Stimulated activated CD8-positive, alpha-beta memory T cell treated with anti-CD3 and anti-CD28 coated beads, Interleukin-4, amount 100 ng/mL, for 24 hours (primary cell): Measurements from ENCODE around the gene NR2E3.

Experiments
- DNase-seq: peaks from one replicate; pipeline ENCODE4 v3.0.0-alpha.2; 2020; ENCODE audit warnings: low read depth

The NR2E3 gene

DNA sequence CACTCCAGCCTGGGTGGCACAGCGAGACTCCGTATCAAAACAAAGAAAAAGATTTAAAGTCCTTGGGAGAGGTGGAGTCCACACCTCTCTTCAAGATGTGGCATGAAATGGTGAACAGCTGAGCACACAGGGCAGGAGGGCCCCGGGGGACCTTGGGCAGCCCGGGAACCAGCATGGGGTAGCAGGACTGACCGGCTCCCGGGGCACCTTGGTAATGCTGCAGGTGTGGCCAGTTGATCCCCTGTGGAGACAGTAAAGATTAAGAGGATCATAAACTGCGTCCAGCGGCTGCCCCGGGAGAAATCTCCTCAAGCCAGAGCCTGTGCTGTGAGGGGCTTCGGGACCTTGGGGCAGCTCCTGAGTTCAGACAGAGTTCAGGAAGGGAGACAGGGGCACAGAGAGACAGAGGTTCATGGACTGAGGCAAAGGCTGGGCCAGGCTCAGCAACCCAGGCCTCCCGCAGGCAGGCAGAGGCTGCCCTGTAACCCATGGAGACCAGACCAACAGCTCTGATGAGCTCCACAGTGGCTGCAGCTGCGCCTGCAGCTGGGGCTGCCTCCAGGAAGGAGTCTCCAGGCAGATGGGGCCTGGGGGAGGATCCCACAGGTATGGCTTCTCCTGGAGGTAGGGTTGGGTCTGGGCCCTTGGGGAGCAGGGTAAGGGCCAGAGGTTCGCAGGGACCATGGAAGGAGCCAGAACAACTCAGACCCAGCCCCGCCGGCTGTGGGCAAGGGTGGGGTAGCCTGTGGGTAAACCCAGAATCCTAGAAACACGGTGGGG, at the start of gene NR2E3:
NR2E3 (plus strand) TSS at position 299 of the 780 bp plus-strand sequence; CDS start at position 489, 190 bp downstream.
- DNase-seq, result no peak

GRCh38 chr15:71760852-71761251, 49.5 kb upstream of the NR2E3 start:
- DNase-seq, result no peak

DNA sequence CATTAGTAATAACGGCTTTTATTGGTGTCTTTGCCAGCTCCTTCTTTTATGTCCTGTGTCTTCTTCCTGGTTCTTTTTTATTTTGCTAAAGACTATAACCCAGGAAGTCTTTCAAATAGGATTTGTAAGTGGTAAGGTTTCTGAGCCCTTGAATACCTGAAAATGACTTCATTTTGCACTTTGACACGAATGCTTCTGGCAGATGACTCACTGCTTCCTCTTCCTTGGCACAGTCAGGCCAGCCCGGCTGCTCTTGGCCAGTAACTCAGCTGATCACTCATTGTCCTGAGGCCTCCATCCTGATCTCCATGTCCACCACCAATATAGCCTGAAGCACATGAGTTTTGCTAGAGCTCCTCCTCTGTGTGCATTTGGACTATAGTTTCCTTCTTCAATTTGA, 48.7 kb upstream of the NR2E3 start:
- DNase-seq, result no peak

DNA sequence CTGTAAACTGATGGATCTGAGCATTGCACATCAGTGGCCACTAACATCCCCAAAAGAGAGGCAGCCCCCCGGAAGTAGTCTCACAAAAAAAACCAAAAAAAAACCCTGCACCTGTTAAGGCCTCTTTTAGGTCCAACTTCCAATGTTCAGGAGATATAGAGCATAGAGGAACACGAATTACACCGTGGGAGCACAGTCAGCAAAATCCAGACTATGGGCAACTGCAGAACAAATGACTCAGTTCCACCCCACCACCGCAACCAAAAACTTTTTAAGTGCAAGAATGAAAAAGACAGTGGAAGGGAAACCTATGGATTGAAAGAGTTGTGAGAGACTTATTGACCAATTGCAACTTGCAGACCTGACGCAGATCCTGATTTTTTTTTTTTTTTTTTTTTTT, 42.2 kb upstream of the NR2E3 start:
- no peak for DNase-seq

- no peak for DNase-seq
Observed at GRCh38 chr15:71773206-71773859, 37.0 kb upstream of the NR2E3 start.

DNA sequence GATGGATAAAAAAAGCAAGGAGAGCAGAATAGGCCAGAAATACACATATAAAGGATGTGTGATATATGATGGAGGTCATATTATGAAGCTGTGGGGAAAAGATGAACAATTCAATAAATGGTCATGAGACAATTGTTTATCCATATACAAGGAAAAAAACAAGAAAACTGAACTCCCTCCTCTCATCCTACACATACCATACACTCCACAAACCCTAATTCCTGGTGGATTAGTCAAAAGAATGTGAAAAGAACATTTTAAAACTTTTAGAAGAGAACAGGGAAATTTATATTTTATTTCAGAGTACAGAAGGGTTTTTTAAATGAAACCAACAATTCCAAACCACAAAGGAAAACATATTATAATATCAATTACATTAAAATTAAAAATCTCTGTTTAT, 34.5 kb upstream of the NR2E3 start:
- no peak for DNase-seq

- DNase-seq, result no peak
Observed at GRCh38 chr15:71776304-71776703, 34.0 kb upstream of the NR2E3 start.

- no peak for DNase-seq
Observed at GRCh38 chr15:71777216-71777943, 33.0 kb upstream of the NR2E3 start.

DNA sequence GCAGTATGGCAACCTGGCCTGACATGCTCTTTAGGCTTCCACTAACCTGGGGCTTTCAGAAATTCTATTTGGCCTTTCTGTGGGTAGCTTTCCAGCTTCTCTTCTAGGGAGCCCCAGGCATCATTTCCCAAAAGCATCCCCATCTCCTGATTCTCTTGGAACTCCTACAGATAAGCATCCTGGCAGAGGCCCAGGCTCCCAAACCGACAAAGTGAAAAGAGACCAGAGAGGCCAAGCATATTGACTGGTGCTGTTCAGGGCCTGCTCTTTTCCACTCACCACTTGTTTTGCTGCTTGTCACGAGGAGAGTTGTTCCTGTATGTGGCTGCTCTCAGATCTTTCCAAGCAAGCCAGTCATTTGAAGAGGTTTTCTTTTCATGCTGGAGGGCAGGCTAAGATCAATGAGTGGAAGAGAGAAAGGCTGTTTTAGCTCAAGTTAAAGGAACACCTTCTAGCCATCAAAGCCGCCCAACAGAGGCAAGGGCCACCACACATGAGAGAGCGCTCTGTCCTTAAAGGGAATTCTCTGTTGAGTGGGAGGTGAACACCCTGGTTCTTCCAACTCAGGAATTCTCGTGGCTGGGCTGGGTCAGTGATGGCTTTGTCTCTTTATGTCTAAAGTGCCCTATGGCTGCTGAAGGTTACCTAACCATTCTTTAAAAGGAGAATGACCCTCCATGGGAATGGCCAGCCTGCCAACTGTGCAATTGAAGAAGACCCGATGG, 31.1 kb upstream of the NR2E3 start:
- DNase-seq, result no peak

GRCh38 chr15:71780115-71780976, 30.0 kb upstream of the NR2E3 start:
- DNase-seq, result peak; percentile 7

GRCh38 chr15:71781179-71781964, 29.0 kb upstream of the NR2E3 start:
- DNase-seq, result no peak

DNA sequence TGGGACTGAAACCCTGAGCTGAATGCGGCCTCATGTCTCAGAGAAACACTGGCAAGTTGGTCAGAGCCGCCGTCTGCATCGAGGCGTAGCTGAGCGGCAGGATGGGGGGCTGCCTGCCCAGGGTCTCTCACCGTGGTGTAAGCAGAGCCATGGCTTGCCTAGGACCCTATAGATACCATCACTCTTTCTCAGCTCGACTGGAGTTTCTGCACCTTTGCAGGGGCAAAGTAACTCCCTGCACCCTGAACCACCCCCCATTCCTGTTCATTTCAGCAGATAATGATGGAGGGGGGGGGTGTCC, 28.4 kb upstream of the NR2E3 start:
- DNase-seq, result no peak

GRCh38 chr15:71782422-71783165, 27.8 kb upstream of the NR2E3 start:
- DNase-seq, result no peak

DNA sequence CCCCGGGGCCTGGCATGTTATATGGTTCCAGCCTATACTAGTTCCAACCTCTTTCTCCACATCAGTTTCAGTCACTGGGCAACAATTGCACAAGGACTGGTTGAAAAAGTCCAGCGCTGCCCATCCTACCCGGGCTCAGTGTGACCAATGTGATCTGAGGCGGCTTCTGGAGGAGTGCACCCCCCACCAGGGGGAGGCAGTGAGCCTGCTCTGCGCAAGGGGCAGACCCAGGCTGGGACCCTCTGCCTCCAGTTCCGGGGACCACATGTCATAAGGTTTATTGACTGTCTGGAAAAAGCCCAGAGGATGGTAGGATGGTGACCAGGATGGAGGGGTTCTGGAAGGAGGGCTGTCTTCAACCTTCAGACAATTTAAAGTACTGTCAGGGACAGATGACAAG, 25.6 kb upstream of the NR2E3 start:
- DNase-seq, result peak; percentile 4

DNA sequence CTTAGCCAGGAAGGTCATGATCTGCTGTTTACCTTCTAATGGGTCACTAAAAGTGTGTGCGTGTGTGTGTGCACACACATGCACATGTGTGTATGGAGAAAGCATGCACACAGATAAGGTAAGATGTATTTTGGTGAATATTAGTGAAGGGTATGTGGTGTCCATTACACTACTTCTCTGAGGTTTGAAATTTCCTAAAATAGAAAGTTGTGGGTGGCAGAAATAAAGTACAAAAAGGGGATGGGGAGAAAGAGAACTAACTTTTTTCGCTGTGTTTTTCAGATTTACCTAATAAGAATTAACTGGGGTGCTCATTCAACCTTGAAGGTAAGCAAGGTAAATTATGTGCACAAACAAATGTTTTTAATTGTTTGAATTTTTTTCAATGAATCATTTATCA, 24.4 kb upstream of the NR2E3 start:
- DNase-seq, result no peak

GRCh38 chr15:71786673-71787072, 23.7 kb upstream of the NR2E3 start:
- no peak for DNase-seq

- DNase-seq, result no peak
Observed at GRCh38 chr15:71788646-71789579, 21.4 kb upstream of the NR2E3 start.

DNA sequence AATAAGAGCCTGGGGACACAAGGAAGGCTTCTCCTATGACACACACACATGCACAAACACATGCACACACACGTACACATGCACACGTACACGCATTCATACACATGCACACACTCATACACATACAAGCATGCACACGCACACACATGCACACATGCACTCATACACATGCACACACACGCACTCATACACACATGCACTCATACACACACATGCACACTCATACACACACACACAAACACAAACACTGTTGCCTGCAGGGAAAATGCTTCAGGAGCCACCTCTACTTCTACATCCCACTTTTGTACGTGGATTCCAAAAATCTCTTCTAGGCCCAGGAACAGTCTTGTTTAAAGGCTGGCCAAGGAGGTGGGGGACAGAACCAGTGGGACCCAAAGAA, 20.7 kb upstream of the NR2E3 start:
- DNase-seq, result no peak

DNA sequence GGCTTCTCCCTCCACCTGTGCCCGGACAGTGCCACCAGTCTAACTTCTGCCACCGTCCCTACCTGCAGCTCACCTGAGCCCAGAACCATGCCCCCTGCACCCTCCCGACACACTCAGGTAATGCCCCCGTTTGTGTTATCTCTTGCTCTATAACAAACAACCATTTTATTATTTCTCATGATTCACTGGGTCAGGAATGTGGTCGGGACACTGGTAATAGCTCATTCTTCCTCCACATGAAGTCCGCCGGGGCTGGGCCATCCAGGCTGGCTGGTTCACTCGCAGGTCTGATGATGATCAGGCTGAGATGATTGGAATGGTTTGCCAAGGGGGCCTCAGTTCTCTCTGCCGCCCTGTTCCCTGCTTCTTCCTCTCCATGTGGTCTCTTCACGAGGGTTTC, 20.3 kb upstream of the NR2E3 start:
- DNase-seq, result no peak
